GM12864 (cell line): Measurements from ENCODE around the gene CBX4.

Source experiments
- DNase-seq: peaks from one replicate; pipeline ENCODE4 v3.0.0-alpha.2; 2011; ENCODE audit warnings: low read depth
- H3K4me3 ChIP-seq: 2 replicates; pipeline ENCODE4 v1.5.1; 2011; ENCODE audit warnings: mild to moderate bottlenecking, low read depth, low read length, control low read depth
- TF ChIP-seq, protein P1 (sequence below): IDR thresholded peaks from 2 replicates; pipeline ENCODE4 v1.5.1; 2011; ENCODE audit warnings: low read depth, mild to moderate bottlenecking, moderate library complexity, low read length, control low read depth, inconsistent platforms; ENCODE audit errors: missing control alignments

Gene CBX4

DNA sequence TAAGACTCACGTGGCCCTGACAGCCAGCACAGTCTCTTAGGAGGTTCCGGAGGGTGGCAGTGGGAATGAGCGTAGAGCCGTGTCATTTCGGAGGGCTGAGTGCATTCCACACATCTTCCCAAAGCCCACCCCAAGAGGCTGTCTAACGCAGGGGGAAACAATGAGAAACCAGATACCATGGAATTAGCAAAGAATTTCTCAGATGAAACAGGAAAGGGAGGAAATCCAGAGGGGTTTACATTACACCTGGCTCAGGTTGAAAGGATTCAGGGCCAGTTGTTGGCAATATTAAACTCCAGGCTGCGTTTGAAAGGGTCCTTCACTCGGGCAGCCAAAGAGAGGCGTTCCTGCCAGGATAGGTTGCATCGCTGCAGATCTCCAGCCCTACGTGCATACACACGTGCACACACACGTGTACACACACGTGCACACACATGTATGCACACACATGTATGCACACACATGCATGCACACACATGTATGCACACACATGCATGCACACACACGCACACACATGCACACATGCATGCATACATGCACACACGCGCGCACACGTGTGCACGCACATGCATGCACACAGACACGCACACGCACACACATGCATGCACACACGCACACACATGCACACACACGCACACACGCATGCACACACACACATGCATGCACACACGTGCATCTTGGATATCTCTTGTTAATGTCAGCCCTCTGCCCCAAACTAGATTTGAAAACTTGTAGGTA is 12.2 kb downstream of the CBX4 start:
- TF ChIP-seq, protein P1, sequence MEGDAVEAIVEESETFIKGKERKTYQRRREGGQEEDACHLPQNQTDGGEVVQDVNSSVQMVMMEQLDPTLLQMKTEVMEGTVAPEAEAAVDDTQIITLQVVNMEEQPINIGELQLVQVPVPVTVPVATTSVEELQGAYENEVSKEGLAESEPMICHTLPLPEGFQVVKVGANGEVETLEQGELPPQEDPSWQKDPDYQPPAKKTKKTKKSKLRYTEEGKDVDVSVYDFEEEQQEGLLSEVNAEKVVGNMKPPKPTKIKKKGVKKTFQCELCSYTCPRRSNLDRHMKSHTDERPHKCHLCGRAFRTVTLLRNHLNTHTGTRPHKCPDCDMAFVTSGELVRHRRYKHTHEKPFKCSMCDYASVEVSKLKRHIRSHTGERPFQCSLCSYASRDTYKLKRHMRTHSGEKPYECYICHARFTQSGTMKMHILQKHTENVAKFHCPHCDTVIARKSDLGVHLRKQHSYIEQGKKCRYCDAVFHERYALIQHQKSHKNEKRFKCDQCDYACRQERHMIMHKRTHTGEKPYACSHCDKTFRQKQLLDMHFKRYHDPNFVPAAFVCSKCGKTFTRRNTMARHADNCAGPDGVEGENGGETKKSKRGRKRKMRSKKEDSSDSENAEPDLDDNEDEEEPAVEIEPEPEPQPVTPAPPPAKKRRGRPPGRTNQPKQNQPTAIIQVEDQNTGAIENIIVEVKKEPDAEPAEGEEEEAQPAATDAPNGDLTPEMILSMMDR: no peak
- no peak for DNase-seq
- H3K4me3 ChIP-seq: no peak overlapping the region

DNA sequence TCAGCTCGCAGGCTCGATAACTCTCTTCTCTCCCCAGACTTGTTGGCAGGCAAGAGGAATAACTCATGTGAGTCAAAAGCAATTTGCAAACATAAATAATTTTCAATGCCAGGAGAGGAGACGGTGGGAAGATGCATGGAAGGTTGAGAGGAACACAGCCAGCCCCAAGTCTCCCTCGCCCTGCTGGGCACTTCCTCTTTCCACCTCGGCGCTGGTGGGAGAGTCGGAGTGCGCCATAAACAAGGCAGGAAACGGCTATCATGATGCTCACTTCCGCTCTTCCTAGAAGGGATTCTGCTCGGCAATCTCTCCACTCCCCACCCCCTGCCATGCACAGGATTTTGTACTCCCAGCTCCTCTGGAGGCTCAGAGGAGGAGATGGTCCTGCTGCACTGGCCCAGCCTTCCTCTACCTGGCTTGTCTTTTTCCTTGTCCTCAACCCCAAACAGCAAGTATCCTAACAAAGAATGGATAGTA is 13.0 kb downstream of the CBX4 start:
- no peak overlapping the region for H3K4me3 ChIP-seq
- TF ChIP-seq, protein P1: no peak
- DNase-seq: no peak

DNA sequence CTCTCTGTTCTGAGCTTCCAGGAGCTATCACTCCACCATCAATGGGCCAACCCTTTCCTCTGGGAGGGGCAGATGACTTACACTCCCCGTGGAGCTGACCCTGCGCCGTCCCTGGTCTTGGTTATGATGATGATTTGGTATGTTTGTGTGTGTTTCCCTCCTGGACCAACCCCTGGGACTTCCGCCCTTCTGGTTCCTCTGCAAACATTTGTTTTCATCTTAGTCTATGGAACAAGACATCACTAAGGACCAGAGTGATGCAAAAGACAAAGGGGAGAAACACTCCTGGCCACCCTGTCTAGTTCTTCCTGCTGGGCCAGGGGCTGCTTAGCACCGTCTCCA is 13.7 kb downstream of the CBX4 start:
- no peak overlapping the region for H3K4me3 ChIP-seq
- no peak for DNase-seq
- TF ChIP-seq, protein P1: no peak

DNA sequence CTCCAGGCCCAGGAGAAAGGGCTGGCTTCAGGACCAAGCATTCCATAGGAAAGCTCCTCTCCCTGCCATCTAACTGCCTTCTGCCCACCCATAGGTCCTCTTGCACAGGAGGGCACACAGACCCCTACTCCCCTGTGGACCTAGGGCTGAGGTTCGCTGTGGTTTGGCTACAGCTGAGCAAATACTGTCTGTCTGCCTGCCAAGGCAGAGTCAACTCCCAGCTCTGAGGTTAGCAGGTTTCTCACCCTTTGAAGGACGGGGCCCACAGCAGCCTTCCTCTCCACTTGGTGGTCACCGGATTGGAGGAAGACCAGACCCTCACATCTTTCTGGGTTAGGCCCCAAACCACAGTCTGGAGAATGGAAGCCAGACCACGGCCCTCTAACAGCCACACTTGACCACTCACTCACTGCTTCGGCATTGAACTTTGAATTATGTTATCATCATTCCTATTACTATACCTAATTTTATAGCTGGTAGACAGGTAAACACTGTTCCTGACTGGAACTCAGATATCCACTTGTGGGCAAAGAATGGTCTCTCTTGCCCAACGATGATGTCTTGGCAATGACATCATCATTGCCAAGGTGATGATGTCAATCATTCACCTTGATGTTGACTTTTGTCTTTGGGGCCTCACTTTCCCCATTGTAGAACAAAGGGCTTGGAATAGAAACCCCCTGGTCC is 14.2 kb downstream of the CBX4 start:
- TF ChIP-seq, protein P1: no peak
- H3K4me3 ChIP-seq: no peak overlapping the region
- no peak for DNase-seq

DNA sequence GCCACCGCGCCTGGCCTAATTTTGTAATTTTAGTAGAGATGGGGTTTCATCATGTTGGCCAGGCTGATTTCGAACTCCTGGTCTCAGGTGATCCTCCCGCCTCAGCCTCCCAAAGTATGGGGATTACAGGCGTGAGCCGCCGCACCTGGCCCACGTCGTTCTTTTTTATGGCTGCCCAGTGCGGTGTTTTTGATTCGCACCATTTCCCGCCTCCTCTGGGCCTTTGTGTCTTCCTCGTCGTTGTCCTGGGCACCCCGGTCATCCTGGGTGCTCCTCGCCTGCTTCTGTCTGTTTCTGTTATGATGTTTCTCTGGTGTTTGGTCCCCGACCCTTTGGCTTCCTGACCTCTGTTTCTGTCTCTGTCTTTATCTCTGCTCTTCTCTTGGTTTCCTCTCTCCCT is 15.0 kb downstream of the CBX4 start:
- H3K4me3 ChIP-seq: no peak overlapping the region
- TF ChIP-seq, protein P1: no peak
- no peak for DNase-seq

- DNase-seq: no peak
- TF ChIP-seq, protein P1: no peak
- no peak overlapping the region for H3K4me3 ChIP-seq
Observed at GRCh38 chr17:79822583-79823124, 16.6 kb downstream of the CBX4 start.
